HG02938 (cell line): ENCODE measurements around the gene KHDC4.

ENCODE experiments used
- ATAC-seq: cut with Tn5 transposase; IDR thresholded peaks from one replicate; pipeline ENCODE4 v1.9.1; 2021; ENCODE audit warnings: mild to moderate bottlenecking, moderate library complexity; ENCODE audit not compliant: unreplicated experiment

The KHDC4 gene

GRCh38 chr1:155970531-155971167 lies 36.4 kb upstream of the KHDC4 start:
- peak; percentile 58 for ATAC-seq

DNA sequence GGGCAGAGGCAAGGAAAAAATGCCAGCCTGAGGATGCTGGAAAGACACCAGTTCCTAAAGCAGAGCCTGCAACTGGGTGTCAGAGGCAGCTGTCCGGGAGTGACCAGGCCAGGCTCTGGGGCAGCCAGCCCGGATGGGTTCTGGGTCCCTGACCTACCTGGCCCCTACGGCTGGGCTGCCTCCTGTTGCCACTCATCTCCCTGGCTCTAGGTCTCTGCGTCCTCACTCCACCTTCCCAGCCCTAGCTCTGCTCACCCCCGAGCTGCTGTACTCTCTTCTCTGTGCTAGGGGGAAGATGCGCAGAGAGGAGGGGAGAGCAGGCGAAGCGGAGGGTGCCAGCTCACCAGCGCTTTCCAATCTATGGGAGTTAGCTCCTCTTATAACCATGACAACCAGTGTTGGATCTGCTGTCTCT lies 35.2 kb upstream of the KHDC4 start:
- no peak for ATAC-seq

- ATAC-seq: no peak
Measured at GRCh38 chr1:155968670-155969069, 34.5 kb upstream of the KHDC4 start.

GRCh38 chr1:155968051-155968400 lies 33.8 kb upstream of the KHDC4 start:
- no peak for ATAC-seq

DNA sequence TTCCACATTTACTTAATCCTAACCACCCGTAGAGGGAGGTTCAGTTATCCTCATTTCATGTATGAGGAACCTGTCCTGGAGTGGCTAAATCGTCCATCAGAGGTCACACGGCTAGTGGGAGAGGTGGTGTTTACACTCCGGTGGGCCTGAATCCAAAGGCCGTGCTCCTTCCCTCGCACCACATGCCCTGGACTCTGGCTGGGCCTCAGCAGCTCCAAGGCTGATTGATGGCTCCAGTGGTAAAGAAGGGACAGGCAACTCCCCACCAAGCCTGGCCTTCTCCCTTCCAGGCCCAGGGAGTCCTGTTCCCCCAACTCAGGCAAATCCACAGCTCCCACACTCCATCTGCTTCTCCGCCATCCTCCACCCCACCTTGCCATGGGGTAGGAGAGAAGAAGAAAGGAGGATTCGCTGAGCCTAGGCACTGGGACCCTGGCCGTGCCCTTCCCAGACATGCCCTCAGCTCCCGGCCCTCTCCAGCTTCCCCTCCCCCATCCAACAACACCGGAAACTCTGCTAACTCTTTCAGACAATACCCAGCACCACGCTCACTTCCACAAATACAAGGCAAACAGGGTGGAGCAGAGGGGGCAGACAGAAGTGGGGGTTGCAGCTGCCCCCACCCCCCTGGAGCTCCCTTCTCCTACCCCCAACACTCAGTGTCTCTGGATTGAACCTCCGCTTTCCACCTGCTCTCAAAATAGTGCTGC lies 33.3 kb upstream of the KHDC4 start:
- no peak for ATAC-seq

DNA sequence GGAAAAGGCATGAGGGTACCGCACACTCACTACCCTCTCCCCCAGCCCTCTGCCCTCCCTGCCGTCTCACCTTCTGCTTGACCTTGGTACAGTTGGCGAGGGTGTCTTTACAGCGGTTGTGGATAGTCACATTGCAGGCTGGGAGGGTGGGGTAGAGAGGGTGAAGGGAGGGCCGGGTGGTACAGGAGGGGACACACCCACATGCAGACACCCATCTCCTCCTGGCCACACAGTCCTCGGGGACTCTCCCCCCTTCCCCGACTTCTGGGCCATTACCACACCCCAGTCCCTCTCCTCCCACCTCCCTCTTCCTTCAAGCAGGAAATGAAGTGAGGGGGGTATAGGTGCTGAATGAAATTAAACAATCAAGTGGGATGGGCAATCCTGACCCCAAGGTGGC lies 32.5 kb upstream of the KHDC4 start:
- no peak for ATAC-seq

DNA sequence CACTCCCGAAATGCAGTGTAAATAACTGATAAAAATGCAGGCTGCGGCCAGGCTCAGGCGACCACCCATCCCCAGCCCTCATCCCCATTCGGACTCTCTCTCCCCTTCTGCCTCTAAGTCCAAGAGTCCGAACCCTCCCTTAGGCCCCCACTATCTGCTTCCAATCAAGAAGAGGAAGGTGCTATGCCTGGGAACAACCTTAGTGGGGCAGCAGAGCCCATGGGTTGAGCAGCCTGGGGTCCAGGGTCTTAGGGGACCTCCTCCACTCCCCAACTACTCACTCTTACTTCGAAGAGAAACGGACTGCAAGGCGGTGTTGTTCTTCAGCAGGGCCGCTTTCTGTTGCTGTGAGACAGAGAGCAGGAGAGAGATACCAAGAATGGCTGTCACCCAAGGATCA lies 31.9 kb upstream of the KHDC4 start:
- no peak for ATAC-seq

DNA sequence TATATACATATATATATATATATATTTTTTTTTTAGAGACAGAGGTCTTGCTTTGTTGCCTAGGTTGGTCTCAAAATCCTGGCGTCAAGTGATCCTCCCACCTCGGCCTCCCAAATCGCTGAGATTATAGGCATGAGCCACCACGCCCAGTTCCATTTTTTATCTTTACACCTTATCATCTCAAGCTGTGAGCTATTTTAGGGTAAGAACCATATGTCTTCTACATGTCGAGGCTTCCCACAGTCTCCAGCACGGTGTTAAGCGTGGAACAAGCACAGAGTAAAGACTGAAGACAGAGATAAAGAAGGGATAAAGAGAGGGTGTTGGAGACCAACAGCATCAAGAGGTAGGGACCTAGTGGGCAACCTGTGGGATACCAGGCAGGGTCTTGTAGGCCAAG lies 30.0 kb upstream of the KHDC4 start:
- no peak for ATAC-seq

GRCh38 chr1:155962599-155963211 lies 28.5 kb upstream of the KHDC4 start:
- ATAC-seq: no peak

GRCh38 chr1:155961937-155962336 lies 27.7 kb upstream of the KHDC4 start:
- no peak for ATAC-seq

- no peak for ATAC-seq
Measured at GRCh38 chr1:155960081-155960745, 26.0 kb upstream of the KHDC4 start.

- ATAC-seq: no peak
Measured at GRCh38 chr1:155957411-155957915, 23.2 kb upstream of the KHDC4 start.

GRCh38 chr1:155954645-155955044 lies 20.4 kb upstream of the KHDC4 start:
- no peak for ATAC-seq

GRCh38 chr1:155952505-155952890 lies 18.3 kb upstream of the KHDC4 start:
- ATAC-seq: no peak

GRCh38 chr1:155951753-155952504 lies 17.7 kb upstream of the KHDC4 start:
- no peak for ATAC-seq

- ATAC-seq: no peak
Measured at GRCh38 chr1:155950829-155951228, 16.6 kb upstream of the KHDC4 start.

DNA sequence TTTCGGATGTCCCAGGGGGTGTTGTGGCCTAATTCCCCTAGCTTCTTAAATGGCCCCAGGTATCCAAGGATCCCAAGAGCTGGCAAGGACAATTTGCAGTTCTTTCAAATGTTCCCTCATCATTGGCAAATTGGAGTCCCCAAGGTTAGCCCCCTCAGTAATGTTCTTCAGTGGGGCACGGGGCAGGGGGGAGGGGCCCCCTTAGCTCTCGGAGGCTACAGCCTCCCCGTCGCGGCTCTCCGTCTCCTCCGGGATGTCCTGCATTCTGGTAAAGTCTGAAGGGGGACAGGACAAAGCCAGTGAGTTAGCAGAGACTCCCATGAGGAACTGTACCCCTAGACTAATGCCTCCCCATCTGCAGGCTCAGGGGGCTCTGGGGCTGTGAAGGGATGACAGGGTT lies 13.5 kb upstream of the KHDC4 start:
- ATAC-seq: no peak

GRCh38 chr1:155947292-155947691 lies 13.1 kb upstream of the KHDC4 start:
- no peak for ATAC-seq

GRCh38 chr1:155946633-155947219 lies 12.5 kb upstream of the KHDC4 start:
- no peak for ATAC-seq

DNA sequence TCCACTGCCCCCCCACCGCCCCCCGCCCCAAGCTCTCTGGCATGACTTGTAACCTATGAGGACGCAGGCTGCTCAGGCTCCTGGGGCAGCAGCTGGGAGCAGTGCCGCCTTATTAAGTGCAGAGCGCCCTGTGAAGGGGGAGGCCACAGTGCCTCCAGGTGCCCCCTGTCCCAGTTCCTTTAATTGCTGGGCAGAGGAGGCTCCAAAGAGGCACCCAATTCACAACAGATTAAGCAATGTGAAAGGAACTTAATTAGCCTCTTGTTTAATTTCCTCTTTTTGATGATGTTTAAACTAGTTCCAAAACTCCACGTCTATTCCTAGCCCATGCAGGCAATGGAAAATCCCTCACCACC lies 10.2 kb upstream of the KHDC4 start:
- ATAC-seq: no peak
